Fibroblast of gingiva (primary cell): ENCODE results near the gene DRAXIN.

Experiments
- DNase-seq: peaks from one replicate; pipeline ENCODE4 v3.0.0-alpha.2; 2011; ENCODE audit warnings: low read depth

Gene DRAXIN

DNA sequence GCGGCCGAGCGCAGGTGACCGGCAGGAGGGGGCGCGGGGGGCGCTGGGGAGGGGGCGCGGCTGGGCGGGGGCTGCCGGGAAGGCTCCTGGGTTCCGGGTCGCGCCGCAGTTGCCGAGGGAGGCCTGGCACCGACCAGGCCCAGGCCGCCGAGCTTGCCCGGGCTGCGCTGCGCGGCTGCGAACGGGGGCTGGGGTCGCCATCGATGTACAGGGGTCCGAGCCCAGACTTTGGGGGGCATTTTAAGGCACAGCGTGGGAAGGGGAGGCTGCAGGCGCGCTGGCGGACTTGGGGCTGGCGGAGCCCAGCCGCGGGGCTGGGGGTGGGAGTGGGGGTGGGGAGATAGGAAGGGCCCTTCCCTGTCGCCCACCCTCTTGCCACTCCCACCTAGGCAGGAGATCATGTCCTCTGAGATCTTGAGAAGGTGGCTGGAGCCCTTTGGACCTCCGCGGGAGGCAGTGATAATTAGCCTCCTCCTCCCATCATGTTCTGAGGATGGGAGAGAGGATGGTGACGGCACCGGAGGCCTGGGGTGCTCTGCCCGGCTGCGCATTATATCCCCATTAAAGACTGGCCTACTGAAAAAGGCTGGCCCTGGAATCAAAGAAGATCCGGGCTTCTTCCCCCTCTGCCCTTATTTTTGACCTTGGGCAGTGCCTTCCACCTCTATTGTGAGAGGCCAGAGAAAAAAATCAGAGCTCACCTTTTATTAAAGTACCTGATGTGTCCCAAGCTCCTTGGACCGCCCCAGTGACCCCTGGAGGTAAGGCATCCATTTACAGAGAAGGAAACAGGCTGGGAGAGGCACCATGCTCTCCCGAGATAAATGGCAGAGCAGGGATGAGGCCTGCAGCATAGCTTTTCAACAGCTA is 36.3 kb upstream of the DRAXIN start:
- DNase-seq = no peak

DNA sequence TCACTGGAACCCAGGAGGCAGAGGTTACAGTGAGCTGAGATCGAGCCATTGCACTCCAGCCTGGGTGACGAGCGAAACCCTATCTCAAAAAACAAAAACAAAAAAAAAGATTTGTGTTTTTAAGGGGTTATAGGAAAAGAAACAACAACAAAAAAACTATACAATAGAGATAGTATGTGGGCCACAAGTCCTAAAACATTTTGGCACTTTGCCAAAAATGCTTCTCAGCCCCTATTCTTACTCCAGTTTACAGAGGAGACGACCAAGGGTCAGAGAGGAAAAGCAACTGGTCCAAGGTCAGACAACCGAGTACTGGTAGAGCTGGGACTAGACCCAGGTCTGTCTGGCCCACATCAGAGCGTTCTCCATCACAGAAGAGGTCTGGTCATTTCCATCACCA is 33.9 kb upstream of the DRAXIN start:
- DNase-seq = no peak

DNA sequence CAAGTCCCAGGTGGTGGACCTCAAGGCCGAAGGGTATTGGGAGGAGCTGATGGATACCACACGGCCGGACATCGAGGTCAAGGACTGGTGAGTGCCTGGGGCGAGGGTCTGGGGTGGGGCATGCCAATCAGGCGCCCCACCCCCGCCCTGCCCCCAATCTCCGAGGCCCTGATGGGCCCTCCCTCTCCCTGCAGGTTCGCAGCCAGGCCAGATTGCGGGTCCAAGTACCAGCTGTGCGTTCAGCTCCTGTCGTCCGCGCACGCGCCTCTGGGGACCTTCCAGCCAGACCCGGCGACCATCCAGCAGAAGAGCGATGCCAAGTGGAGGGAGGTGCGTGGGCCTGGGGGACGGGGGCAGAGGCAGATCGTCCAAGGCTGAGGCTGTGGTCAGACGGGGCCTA is 33.0 kb upstream of the DRAXIN start:
- DNase-seq = no peak

DNA sequence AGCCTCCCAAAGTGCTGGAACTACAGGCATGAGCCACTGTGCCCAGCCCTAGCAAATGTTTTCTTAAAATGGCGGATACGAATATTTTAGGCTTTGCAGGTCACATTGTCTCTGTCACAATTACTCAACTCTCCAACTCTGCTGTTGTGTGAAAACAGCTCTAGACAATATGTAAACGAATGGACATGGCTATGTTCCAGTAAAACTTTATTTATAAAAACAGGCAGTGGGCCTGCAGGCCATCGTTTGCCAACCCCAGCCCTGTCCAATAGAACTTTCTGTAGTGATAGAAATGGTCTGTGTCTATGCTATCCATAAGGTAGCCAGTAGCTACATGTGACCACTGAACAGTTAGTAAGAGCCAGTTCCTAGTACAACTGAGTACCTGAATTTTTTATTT is 31.8 kb upstream of the DRAXIN start:
- no peak for DNase-seq

DNA sequence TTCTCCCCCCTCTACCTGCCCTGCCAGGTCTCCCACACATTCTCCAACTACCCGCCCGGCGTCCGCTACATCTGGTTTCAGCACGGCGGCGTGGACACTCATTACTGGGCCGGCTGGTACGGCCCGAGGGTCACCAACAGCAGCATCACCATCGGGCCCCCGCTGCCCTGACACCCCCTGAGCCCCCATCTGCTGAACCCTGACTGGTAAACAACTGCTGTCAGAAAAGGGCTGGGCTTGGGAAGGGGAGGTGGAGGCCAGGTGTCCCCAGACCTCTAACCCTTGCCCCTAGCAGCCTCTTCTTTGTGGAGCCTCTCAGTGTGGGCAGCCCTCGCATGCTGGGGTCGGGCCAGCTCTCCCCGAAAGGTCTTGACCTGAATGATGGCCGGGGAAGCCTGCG is 30.4 kb upstream of the DRAXIN start:
- DNase-seq = no peak

DNA sequence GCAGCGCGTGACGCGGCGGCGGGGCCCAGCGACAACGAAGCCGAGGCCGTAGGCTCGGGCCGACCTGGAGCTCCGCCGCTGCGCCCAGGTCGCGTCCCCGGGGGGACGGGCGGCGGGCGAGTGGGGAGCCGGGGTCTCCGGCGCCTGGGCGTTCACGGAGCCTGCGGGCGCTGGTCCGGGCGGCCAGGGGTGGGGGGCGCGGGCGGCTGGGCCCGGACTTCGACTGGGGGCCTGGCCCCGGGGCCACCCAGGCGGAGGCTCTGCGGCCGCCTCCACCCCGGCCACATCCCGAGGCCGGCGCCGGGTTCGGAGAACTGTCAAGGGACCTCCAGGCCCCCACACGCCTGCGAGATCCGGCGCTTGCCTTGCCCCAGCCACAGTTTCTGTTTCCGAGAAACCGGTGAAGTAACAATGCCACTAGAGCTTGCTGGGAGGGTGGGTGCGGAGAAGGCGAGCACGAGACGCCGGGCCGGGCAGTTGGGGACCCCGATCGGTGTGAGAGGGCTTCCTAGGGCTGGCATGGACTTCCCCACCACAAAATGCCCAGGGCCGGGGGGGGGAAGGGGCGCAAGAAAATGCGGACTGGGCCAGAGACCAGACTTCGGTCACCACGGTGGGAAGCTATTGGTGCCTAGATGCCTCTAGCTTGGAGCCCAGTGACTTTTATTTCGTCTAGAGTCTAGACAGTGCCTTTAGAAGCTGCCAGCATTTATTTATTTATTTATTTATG is 27.0 kb upstream of the DRAXIN start:
- DNase-seq = no peak

DNA sequence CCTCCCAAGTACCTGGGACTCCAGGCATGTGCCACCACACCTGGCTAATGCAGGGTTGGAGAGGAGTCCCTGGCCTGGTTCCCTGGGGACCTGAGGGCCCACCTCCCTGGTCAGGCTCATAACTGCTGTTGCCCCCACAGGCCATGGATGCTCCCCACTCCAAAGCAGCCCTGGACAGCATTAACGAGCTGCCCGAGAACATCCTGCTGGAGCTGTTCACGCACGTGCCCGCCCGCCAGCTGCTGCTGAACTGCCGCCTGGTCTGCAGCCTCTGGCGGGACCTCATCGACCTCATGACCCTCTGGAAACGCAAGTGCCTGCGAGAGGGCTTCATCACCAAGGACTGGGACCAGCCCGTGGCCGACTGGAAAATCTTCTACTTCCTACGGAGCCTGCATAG is 23.0 kb upstream of the DRAXIN start:
- no peak for DNase-seq

DNA sequence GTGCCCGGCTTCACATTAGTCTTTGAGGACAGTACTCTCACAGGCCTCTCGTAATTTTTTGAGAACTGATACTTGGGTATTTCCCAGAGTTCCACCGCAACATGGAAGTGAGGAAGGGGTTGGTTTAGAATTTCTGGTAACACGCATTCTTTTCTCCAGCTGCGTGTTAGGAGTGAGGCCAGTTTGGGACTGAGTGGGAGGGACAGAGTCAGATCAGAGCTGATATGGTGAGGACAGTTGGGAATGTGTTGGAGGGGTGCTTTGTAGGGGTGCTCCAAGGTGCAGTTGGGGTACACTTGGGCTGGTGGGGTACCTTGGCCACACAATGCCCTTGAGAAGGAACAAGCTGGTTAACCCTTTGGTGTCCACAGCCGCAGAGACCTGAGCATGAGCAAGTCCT is 20.8 kb upstream of the DRAXIN start:
- DNase-seq = no peak

DNA sequence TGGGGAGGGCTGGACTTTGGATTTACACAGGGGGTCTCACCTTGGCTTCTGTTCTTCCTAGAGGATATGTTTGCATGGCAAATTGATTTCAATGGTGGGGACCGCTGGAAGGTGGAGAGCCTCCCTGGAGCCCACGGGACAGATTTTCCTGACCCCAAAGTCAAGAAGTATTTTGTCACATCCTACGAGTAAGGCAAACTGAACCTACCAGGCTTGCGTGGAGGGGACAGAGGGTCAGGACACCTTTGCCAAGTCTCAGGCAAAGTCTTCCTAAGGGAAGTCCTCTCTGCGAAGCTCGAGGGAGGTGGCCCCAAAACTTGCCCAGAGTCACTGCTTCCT is 20.3 kb upstream of the DRAXIN start:
- no peak for DNase-seq

DNA sequence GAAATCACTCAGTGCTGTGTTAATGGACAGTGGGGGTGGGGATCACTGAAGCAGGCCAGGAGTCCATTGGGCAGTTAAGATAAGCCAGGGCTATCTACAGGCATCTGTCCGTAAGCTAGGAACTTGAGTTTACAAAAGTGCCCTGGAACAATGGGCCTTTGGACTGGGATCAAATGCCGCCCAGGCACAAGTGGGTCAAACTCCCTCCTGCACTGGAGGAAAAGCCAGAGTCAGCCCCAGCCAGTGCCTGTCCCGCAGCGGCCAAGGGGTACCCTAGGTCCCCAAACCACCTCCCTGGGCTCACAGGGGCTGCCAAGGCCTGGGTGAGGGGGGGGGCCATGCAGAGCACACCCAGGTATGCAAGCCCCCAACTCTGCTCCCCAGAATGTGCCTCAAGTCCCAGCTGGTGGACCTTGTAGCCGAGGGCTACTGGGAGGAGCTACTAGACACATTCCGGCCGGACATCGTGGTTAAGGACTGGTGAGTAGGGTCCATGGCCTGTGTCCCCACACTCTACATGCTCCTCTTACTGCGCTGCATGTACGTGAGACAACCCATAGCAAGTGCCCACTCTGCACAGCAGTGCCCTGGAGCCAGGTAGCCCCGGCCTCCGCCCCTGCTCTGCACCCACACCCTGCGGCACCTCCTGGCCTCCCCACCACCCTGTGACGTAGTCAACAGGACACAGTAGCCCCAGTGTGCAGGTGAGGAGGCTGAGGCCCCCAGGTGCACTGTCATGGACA is 19.8 kb upstream of the DRAXIN start:
- no peak for DNase-seq

DNA sequence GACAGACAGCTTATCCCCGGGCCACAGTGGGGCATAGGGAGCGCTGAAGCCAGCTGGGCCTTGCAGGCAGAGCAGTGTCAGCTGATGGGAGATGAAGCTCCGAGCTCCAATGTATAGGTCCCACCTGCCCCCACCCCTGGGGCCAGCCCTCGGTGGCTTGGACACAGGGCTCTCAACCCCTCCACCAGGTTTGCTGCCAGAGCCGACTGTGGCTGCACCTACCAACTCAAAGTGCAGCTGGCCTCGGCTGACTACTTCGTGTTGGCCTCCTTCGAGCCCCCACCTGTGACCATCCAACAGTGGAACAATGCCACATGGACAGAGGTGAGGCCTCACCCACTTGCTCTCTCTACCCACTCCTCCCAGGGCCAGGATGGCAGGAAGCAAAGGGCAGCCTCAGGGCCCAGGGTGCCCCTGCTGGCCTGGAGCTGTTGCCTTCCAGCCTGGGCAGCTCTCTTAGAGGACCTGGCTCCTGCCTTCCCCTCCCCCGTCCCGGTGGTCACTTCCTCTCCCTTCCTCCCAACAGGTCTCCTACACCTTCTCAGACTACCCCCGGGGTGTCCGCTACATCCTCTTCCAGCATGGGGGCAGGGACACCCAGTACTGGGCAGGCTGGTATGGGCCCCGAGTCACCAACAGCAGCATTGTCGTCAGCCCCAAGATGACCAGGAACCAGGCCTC is 18.3 kb upstream of the DRAXIN start:
- no peak for DNase-seq

DNA sequence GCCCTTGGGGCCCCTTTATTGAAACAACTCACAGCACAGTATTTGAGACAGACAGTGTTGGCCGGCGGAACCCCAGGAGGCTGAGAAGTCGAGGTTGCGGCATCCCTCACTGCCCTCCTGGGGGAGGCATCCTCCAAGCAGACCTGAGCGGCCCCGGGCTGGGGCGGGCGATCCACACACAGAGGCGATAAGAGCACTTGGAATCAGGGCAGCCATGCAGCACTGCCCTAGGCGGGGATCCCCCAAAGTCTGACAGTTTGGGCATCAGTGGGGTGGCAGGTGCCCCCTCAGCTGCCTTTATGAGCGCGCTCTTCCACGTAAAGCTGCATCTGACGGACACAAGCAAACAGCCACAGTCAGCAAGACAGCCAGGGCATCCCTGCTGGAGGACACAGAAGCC is 17.0 kb upstream of the DRAXIN start:
- DNase-seq = no peak

DNA sequence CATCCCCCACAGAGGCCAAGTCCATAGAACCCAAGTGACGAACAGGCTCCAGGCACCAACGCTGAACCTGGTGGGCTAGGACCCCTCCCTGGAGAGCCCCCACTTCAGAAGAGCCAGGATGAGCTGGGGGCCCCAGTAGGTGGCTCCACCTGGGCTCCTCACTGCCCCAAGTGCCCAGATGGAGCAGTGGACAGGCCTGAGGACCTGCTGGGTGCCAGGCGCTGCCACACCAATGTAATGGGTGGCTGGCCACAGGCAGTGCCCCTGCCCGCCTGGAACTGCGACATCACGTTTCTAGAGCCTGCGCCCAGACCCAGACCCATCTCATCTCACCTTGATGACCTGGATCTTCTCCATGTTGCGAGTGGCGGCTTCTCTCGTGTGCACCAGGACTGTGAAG is 16.2 kb upstream of the DRAXIN start:
- no peak for DNase-seq

DNA sequence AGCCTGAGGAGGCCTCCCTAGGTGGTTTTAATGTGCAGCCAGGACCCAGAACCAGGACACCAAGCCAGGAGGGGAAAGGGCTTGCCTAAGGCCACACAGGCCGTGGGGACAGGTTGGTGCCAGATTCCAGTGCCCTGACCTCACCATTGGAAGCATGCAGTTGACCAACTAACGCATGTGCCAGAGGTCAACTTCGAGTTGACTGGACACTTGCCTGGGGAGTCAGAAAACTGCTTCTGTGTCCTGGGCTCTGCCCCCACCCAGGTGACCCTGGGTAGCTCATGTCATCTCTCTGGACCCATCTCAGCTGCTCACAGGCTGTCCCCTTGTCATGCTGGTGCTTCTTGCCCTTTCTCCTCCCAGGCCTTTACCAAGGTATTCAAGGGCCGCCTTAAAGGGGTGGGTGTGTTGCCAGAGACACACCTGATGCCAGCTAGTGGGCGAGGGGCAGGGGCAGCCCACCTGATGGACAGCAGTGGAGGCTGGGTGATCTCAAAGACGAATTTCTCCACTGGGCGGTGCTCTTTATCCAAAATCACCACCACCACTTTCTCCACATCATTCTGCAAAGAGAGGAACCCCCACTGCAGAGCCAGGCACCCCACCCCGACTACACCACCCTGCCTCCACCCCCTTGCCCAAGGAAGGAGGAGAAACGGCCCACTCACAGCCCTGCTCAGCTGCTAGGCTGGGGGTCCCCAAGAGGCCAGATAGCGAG is 15.0 kb upstream of the DRAXIN start:
- DNase-seq = no peak

DNA sequence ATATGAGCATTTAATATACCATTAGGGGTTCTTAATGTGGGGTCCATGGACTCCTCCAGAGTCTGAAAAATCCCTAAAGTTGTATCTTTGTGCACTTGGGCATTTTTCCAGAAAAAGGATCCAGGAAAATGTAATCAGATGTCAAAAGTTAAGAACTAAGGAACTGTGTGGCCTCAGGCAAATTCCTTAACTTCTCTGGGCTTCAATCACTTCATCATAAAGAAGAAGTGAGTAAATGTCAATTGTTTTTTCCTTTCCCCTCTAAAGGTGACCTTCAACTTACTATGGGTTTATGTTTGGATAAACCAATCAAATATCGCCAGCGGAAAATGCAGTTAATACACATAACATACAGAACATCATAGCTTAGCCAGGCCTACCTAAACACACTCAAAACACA is 13.1 kb upstream of the DRAXIN start:
- no peak for DNase-seq

DNA sequence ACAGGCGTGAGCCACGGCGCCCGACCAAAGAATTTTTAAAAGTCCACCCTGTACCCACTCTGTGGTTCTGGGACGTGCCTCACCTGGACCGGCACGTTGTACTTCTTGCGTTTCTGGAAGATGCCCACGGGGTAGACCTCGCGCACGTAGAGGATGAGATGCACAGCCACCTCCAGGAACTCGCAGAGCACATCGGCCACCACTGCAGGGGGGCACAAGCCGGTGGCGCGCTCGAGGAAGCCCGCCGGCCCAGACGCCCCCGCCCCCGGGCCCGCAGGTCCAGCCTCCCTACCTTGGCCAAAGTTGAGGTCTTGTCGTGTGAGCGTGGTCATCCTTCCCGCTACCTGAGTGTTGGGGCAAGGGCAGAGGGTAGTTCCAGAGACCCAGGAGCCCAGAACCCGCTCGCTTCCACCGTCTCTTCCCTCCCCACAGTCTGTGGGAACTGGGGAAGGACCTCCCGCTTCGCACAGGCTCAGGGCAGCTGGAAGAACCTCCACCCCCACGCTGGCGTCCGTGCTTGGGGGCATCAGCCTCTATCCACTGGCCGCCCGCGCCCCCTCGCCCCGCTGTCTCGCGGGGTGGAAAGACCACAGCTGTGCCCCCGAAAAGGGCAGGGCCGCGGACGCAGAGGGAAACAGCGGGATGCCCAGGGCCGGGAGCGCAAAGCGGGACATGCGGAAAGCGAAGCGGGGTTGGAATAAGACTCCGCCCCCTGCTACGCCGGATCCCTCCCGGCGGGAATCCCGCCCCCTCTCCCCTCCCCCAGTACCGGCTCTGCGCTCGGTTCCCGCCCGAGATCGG is 11.0 kb upstream of the DRAXIN start:
- DNase-seq = no peak

DNA sequence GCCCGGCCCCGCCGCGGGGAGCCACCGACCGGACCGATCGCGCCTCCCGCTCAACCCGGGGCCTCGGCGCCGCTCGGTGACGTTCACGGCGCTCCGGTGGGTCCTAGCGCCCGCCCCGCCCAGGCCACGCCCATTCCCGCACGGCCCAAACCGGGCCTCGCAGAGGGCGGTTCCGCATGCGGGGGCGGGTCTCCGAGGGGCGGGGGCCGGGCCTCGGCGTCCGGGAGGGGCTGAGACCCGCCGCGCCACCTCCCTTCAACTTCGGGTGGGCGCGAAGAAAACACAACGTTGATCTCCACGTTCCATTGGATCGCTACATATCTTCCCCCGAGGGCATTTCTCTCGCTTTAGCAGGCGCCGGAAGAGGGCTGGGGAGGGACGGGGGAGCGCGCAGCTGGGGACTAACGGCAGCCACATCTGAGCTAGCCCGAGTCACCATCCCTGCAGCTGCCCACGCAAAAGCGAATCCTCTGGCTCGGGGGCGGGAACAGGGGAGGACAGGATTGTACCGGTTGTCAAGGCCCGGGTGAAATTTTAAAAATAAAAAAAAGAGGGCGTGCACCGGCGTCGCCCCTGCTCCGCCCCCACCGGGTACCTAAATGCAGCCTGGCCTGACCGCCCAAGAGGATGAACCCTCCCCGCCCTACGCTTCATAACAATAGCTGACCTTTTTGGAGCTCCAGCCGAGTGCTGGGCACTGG is 10.3 kb upstream of the DRAXIN start, which contains the start of gene MAD2L2:
Gene MAD2L2, minus strand, starts transcription at position 78 of the 701 bp plus-strand sequence. CDS start 547 bp downstream, outside the sequence.
- peak; percentile 74 for DNase-seq

DNA sequence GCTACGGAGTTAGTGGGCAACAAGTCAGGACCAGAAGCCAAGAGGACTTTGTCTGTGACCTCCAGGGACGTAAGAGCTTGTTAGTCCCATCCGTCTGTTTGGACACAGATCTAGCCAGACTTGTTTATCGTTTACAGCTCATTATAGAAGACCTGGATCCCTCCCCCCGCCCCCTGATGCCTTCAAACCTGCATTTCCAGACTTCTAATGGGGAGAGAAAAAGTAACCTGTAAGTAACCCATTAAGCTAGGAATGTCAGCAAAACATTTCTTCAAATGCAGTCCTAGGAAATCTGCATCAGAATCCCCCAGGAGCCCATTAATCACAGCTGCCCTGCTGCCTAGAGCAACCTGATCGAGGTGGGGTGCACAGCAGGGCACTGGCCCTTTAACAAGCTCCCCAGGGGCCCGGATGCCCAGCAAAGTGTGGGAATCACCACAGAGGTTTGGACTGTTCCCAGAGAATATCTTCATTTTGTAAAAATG is 9.2 kb upstream of the DRAXIN start:
- DNase-seq = no peak

DNA sequence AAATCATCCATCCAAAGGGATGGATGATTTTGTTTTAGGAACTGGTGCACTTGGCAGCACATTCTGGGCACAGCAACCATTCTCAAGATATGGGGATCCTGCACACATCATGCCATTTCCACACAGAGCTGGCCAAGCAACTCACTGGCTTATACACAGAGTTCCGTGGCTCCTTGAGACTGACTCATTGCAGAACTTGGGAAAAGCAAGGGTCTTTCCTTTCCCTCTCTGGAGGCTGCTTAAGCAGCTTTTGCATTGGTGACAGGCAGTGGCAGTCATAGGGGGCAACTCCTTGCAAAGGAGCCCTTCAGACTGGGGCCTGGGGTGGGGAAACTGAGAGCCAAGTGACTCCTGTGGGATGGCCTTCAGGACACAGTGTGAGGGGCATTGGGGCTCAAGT is 8.7 kb upstream of the DRAXIN start:
- DNase-seq = no peak

DNA sequence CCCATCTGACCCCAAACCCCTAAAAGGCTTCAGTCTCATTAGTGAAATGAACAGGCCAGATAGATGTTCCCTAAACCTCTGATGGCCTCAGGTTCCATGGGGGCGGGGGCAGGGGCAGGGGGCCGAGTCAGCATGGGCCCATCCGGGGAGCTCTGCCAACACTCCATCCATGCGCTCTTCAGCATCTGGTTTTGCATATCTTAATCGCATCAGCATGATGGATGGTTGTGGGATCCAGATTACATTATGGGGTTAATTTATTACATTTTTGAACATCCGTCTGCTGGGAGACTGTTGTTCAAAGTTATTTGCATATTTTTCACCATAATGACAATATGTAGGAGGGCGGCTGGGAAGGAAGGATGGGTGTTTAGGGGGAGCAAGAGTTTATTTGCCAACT is 7.4 kb upstream of the DRAXIN start:
- no peak for DNase-seq
